ENCODE data around the gene MAGEC3.
"Not testable (repeated sequence)": the region's sequence is repeated elsewhere in the genome, so short reads cannot be mapped to it uniquely, and the experiment has no call there.

MAGEC3 gene, protein sequence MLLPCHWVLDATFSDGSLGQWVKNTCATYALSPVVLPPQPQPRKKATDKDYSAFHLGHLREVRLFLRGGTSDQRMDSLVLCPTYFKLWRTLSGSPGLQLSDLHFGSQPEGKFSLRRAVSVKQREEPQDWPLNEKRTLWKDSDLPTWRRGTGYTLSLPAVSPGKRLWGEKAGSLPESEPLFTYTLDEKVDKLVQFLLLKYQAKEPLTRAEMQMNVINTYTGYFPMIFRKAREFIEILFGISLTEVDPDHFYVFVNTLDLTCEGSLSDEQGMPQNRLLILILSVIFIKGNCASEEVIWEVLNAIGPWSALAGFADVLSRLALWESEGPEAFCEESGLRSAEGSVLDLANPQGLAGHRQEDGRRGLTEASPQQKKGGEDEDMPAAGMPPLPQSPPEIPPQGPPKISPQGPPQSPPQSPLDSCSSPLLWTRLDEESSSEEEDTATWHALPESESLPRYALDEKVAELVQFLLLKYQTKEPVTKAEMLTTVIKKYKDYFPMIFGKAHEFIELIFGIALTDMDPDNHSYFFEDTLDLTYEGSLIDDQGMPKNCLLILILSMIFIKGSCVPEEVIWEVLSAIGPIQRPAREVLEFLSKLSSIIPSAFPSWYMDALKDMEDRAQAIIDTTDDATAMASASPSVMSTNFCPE

GRCh38 chrX:141838016-141838415 is at the start of gene MAGEC3:
Gene MAGEC3 (plus strand): TSS chrX:141838316. CDS start chrX:141838316, 0 bp downstream.
- no peak for DNase-seq (ENCODE audit: low read depth)

DNA sequence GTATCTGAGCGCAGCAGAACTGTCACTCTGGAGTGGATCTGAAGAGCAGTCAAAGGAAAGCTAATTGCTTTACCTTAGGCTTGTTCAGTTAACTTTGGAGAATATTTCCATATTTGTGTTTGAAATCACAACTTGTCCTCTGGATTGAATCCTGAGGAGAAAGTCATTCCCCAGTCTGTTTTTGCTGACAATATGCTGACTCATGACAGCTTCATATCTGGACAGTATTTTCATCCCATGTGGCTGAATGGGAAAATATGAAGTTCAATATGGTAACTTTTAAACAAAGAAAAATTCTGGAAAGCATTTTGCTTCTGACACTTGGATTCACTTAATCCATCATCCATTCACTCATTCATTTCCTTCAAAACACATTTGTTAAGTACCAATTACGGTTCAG is 46.3 kb upstream of the MAGEC3 start:
- DNase-seq (ENCODE audit: low read depth) = no peak

- no peak for DNase-seq (ENCODE audit: low read depth)
Observed at GRCh38 chrX:141811438-141811837, 26.7 kb upstream of the MAGEC3 start.

- no peak for DNase-seq (ENCODE audit: low read depth)
Observed at GRCh38 chrX:141814213-141814857, 23.8 kb upstream of the MAGEC3 start.

GRCh38 chrX:141815904-141816303 is 22.2 kb upstream of the MAGEC3 start:
- DNase-seq (ENCODE audit: low read depth) = no peak

GRCh38 chrX:141832247-141832646 is 5.9 kb upstream of the MAGEC3 start:
- DNase-seq (ENCODE audit: low read depth) = no peak

- no peak for DNase-seq (ENCODE audit: low read depth)
Observed at GRCh38 chrX:141839856-141840255, 1.7 kb downstream of the MAGEC3 start.

DNA sequence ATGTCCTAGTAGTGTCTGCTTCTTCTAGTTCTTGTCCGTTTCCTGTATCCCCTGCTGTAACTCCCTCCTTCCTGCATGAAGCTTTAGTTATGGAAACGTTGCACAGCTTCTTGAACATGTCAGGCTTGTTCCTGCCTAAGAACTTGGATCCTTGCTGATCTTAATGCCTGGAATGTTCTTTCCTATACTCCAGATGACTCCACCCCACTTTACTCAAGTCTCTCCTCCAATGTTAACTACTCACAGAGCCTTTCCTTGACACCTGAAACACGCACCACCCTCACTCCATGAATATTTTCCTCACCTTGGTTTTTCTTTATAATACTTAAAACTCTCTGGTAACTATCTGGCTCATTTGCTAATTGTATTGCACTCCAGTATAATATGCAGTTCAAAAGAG is 19.4 kb downstream of the MAGEC3 start:
- DNase-seq (ENCODE audit: low read depth) = no peak

DNA sequence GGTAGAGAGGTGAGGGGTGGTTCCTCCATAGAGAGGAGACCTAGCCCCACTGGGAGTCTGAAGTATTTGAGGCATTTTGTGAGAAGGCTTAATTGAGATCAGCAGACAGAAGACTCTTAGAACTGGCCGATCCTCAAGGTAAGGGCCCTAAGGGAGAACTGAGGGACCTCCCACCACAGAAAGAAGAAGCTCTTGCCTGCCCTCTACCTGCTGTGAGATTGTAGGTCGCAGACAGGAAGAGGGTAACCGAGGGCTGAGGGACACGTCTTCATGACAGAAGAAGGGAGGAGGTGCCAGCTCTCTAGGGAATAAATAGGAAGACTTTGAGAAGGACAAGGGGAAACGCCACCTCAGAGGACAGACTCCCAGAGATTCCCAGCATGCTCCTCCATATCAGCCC is 41.5 kb downstream of the MAGEC3 start:
- no peak for DNase-seq (ENCODE audit: low read depth)

DNA sequence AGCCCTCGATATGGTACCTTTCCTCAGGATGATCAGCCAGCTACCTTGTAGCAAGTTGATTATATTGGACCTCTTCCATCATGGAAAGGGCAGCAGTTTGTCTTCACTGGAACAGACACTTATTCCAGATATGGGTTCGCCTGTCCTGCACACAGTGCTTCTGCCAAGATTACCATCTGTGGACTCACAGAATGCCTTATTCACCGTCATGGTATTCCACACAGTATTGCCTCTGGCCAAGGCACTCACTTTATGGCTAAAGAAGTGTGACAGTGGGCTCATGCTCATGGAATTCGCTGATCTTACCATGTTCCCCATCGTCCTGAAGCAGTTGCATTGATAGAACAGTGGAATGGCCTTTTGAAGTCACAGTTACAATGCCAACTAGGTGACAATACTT is 50.7 kb downstream of the MAGEC3 start:
- not testable (repeated sequence) for DNase-seq (ENCODE audit: low read depth)

DNA sequence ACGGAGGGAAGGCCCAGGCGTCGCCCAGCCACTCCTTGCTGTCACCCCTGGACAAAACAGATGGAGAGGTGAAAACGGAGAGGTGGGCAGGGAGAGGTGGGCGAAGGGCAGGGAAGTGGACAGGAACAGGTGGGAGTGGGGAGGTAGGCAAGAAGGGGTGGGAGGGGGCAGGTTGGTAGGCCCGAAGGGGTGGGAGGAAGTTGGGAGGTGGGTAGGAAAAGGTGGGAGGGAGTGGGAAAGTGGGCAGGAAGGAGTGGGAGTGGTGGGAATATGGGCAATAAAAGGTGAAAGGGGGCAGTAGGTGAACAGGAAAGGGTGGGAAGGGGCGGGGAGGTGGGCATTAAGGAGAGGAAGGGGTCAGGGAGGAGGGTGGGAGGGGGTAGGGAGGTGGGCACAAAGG is 56.6 kb downstream of the MAGEC3 start:
- DNase-seq (ENCODE audit: low read depth) = no peak

GRCh38 chrX:141897690-141898089 is 59.6 kb downstream of the MAGEC3 start:
- no peak for DNase-seq (ENCODE audit: low read depth)

DNA sequence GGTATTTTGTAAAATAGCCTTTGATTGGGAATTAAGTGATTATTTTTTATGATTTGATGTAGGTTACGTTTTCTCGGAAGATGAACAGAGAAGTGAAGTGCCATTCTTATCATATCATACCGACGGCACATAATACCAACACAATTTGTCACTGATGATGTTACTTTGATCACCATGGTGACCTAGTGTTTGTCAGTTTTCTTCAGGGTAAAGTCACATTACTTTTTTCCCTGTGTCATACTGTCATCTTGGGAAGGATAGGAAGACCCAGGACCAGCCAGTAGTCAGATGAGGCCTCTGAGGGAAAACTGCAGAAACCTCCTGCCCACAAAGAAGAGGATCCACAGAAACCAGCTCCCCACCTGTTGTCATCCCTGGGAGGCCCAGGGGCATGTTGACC is 64.2 kb downstream of the MAGEC3 start:
- no peak for DNase-seq (ENCODE audit: low read depth)

- no peak for DNase-seq (ENCODE audit: low read depth)
Observed at GRCh38 chrX:141903400-141904155, 65.5 kb downstream of the MAGEC3 start, which contains the start of gene MAGEC1. Gene MAGEC1 (plus strand): TSS chrX:141903894. CDS start chrX:141905073, 1,179 bp downstream.

DNA sequence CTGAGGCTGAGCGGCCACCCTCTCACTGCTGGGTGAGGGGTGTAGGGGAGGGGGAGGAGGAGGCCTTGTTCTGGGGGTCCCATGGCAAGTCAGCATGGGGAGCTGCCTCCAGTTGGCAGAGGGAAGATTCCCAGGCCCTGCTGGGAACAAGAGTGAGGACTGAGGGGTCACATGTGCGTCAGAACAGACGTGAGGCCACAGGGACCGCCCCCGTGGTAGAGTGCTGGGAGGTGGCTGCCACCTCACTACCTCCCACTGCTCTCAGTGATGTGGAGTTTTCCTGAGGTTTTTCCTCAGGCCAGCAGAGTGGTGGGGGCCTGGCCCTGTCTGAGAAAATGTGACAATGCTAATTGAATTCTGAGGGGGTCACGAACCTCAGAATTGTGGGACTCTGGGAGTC is 66.1 kb downstream of the MAGEC3 start:
- DNase-seq (ENCODE audit: low read depth) = no peak

DNA sequence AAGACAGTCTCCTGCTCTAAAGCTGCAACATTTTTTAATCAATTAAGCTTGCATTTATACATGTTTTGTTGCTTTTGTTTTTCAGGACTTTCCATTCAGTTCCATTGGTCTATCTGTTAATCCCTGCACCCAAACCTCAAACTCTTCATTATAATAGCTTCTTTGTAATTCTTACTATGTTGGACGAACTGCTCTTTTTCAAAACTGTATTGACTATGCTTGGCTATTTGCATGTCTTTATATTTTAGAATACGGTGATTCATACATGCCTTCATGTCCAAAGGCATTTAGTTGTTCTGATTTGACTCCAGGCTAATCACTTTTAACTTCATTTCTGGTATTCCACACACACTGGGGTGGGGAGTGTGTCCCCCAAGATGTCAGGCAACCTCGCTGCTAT is 79.7 kb downstream of the MAGEC3 start:
- no peak for DNase-seq (ENCODE audit: low read depth)

GRCh38 chrX:141924293-141924692 is 86.2 kb downstream of the MAGEC3 start:
- no peak for DNase-seq (ENCODE audit: low read depth)

DNA sequence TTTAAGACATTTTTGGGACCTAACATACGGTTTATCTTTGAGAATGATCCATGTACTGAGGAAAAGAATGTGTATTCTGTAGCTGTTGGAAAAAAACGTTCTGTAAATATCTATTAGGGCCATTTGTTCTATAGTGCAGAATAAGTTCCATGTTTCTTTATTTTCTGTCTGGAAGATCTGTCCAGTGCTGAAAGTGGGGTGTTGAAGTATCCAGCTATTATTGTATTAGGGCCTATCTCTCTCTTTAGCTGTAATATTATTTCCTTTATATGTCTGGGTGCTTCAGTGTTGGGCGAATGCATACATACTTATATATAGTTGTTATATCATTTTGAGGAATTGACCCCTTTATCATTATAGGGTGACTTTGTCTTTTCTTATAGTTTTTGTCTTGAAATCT is 90.3 kb downstream of the MAGEC3 start:
- DNase-seq (ENCODE audit: low read depth) = no peak

DNA sequence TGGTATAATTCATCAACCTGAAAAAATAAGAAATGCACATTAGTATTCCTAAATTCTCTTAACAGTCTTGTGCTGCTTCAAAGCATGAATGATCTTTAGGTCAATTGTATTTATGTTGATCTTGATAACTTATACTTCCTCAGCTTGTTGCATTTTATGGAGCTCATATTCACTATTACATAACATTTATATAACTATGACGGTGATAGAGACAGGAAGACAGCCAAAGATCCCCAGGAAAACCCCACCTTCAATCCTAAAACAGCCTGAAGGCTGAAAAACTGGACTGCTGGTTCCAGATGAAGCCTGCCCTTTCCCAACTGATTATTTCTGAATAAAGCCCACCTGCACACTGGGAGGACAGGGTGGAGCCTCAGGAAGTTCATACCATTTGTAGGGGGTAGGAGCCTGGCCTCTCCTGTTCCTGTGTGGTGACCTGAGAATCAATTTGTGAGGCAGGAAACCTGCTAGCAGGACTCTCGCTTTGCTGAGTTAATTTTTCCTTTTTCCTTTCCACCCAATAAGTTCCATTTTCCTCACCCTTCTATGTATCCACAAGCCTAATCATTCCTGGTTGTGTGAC is 96.0 kb downstream of the MAGEC3 start:
- no peak for DNase-seq (ENCODE audit: low read depth)

GRCh38 chrX:141935645-141936044 is 97.5 kb downstream of the MAGEC3 start:
- no peak for DNase-seq (ENCODE audit: low read depth)

- no peak for DNase-seq (ENCODE audit: low read depth)
Observed at GRCh38 chrX:141936080-141936479, 98.0 kb downstream of the MAGEC3 start.

GRCh38 chrX:141941234-141941633 is 103.1 kb downstream of the MAGEC3 start:
- no peak for DNase-seq (ENCODE audit: low read depth)
